ENCODE data around the gene TMEFF1. TPM values are rescaled to one million over a fixed set of nuclear protein-coding genes. Genes with fewer than 3 reads are reported as not detected.

The TMEFF1 gene, protein sequence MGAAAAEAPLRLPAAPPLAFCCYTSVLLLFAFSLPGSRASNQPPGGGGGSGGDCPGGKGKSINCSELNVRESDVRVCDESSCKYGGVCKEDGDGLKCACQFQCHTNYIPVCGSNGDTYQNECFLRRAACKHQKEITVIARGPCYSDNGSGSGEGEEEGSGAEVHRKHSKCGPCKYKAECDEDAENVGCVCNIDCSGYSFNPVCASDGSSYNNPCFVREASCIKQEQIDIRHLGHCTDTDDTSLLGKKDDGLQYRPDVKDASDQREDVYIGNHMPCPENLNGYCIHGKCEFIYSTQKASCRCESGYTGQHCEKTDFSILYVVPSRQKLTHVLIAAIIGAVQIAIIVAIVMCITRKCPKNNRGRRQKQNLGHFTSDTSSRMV
- 0.74 and 0.99 TPM in 2 replicates for total RNA-seq

DNA sequence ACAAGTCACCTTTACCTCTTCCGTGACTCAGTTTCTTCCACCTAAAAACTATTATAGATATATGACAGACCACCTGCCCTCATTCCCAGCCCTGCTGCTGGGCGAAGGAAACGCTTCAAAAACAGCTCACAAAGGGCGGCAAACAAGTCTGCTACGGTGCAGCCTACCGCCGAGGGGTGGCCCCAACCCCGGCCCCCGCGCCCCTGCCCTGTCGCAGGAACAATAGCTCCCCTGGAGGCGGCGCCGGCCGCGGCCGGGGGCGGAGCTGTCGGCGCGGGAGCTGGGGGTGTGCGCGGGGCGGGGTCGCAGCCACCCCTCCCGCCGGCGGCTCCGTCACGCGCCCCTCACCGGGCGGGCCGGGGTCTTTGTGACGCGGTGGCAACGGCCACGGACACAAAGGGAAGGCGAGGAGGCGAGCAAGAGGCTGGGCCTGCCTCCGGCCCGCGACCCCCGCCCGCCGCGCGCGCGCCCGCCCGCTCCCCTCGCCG lies at the start of gene TMEFF1:
Gene TMEFF1 (plus strand): TSS at position 362 of the 488 bp plus-strand sequence. CDS start 396 bp downstream, outside the sequence.

DNA sequence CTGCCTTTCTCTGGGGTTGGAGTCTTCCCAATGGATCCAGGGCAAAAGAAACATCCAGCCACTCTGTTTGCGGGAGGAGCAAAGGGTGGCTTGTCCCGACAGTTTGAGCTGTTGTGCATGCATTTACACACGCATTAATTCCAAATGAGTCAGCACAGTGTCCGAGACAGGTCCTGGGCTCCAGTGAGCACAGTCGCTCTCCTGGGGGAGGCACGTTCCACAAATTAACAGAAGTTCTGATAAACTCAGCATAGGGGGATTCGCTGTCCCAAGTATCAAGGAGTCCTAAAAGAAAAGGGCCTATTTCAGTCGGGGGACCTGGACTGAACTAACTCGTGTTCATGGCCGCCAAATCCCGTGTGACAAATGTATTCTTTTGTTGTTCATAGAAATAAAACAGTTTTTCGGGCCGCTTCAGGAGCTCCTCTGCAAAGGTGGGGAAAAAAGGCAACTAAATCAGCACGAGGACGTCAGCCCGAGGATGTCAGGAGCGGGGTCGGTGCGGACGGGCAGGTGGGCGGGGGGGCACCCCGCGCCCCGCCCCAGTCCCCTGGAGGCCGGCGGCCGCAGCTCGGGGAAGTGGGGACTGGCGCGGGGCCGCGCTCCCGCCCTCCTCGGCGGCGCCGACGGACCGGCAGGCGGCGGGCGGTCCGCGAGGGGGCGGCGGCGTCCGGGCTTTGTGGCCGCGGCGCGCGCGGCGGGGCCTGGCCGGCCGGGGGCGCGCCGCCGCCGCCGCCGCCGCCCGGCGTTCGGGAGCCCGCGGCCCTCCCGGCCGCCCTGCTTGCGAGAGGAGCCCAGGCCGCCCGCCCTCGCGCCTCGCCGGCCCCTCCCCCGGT lies 46.2 kb upstream of the TMEFF1 start, which contains the start of gene MSANTD3:
Gene MSANTD3 (plus strand): TSS at position 614 of the 836 bp plus-strand sequence. CDS start 14,796 bp downstream, outside the sequence.

DNA sequence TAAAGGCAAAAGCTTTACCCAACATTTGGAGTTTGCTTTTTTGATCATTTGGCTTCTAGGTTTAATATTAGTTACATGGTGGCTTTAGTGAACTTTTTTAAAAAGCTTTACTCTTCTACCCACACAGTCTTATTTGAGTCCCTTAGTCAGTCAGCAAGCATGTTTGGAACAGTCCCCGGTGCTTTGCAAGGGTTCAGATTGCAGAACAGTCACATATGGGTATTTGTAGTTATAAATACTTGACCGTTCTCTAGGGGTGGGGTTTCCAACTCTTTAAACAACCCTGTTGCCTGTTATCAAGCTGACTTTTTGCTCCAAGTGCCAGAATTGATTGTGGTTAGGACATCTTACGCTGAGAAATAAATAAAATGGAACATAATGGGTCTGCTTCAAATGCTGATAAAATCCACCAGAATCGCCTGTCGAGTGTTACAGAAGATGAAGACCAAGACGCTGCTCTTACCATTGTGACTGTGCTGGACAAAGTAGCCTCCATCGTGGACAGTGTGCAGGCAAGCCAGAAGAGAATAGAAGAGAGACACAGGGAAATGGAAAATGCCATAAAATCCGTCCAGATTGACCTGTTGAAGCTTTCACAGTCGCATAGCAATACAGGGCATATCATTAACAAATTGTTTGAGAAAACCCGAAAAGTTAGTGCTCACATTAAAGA lies 105.0 kb downstream of the TMEFF1 start, which contains the start of gene CAVIN4:
Gene CAVIN4 (plus strand): TSS at position 304 of the 673 bp plus-strand sequence. CDS start 65 bp downstream, at position 369.

Other genes with a start within 250 kb of the TMEFF1 start
- 26.1 and 27.5 TPM in 2 replicates for gene TEX10, start 120.2 kb upstream of the TMEFF1 start, total RNA-seq
- 32.5 and 40.5 TPM in 2 replicates for gene MSANTD3, start 46.0 kb upstream of the TMEFF1 start, total RNA-seq
- gene CAVIN4, start 104.9 kb downstream of the TMEFF1 start, total RNA-seq, result 0.05 and 0.14 TPM in 2 replicates